MM.1S (cell line): ENCODE data around the gene TOR4A.

Experiments used
- DNase-seq: peaks from one replicate; pipeline ENCODE4 v3.0.0-alpha.2; 2015
- H2AFZ ChIP-seq: fragments of 300-600 bp; sonication (generic); 2 replicates; pipeline ENCODE4 v1.6.0; 2016; ENCODE audit warnings: antibody characterized with exemption, low read length
- H3F3A ChIP-seq: fragments of 300-600 bp; sonication (generic); 2 replicates; pipeline ENCODE4 v1.6.1; 2016; ENCODE audit warnings: mild to moderate bottlenecking, antibody characterized with exemption, low read length, moderate library complexity, mixed read lengths; ENCODE audit not compliant: insufficient read depth
- H3K27ac ChIP-seq: fragments of 300-600 bp; sonication (generic); 2 replicates; pipeline ENCODE4 v1.5.1; 2016; ENCODE audit warnings: mild to moderate bottlenecking, low read length
- H3K27me3 ChIP-seq: fragments of 300-600 bp; sonication (generic); replicated peaks from 2 replicates; pipeline ENCODE4 v1.6.0; 2016; ENCODE audit warnings: low read length; ENCODE audit not compliant: insufficient read depth
- H3K36me3 ChIP-seq: fragments of 300-600 bp; sonication (generic); replicated peaks from 2 replicates; pipeline ENCODE4 v1.6.1; 2016; ENCODE audit warnings: mild to moderate bottlenecking, low read length, mixed read lengths; ENCODE audit not compliant: insufficient read depth
- H3K4me1 ChIP-seq: fragments of 300-600 bp; sonication (generic); 2 replicates; pipeline ENCODE4 v1.6.1; 2016; ENCODE audit warnings: low read length, mixed read lengths
- H3K4me2 ChIP-seq: fragments of 300-600 bp; sonication (generic); 2 replicates; pipeline ENCODE4 v1.6.0; 2016; ENCODE audit warnings: low read depth, low read length
- H3K4me3 ChIP-seq: fragments of 300-600 bp; sonication (generic); 2 replicates; pipeline ENCODE4 v1.5.1; 2016; ENCODE audit warnings: low read length, mixed read lengths
- H3K79me2 ChIP-seq: fragments of 300-600 bp; sonication (generic); 2 replicates; pipeline ENCODE4 v1.6.1; 2016; ENCODE audit warnings: mixed run types, low read length, mixed read lengths
- H3K9ac ChIP-seq: fragments of 300-600 bp; sonication (generic); 2 replicates; pipeline ENCODE4 v1.6.1; 2016; ENCODE audit warnings: low read length, mixed read lengths
- H3K9me2 ChIP-seq: fragments of 300-600 bp; sonication (generic); replicated peaks from 2 replicates; pipeline ENCODE4 v1.6.1; 2016; ENCODE audit warnings: mild to moderate bottlenecking, low read length, mixed read lengths; ENCODE audit not compliant: insufficient read depth
- H3K9me3 ChIP-seq: fragments of 300-600 bp; sonication (generic); replicated peaks from 2 replicates; pipeline ENCODE4 v1.6.1; 2016; ENCODE audit warnings: mild to moderate bottlenecking, low read length, mixed read lengths; ENCODE audit not compliant: insufficient read depth
- H4K20me1 ChIP-seq: fragments of 300-600 bp; sonication (generic); 2 replicates; pipeline ENCODE4 v1.6.1; 2016; ENCODE audit warnings: mild to moderate bottlenecking, low read length, moderate library complexity, mixed read lengths; ENCODE audit not compliant: insufficient read depth
- EZH2 ChIP-seq: fragments of 300-600 bp; sonication (generic); optimal IDR thresholded peaks from 2 replicates; pipeline ENCODE3; 2017; ENCODE audit warnings: low read depth, mild to moderate bottlenecking, antibody characterized with exemption, low read length, mixed read lengths
- EZH2phosphoT487 ChIP-seq: fragments of 300-600 bp; sonication (generic); IDR thresholded peaks from 2 replicates; pipeline ENCODE4 v1.6.1; 2018; ENCODE audit warnings: antibody characterized with exemption, low read length
- TF ChIP-seq, protein P1 (sequence below): fragments of 300-600 bp; sonication (generic); IDR thresholded peaks from 2 replicates; pipeline ENCODE4 v1.5.1; 2016; ENCODE audit warnings: antibody characterized with exemption, low read length, mixed read lengths

TOR4A gene

GRCh38 chr9:137235424-137236237 lies 41.9 kb upstream of the TOR4A start:
- H2AFZ ChIP-seq = no peak overlapping the region
- H3K9me3 ChIP-seq = no peaks in the 10 kb centered on the region
- H3K36me3 ChIP-seq = no peaks in the 10 kb centered on the region
- H3K27ac ChIP-seq = no peak overlapping the region
- no peak overlapping the region; the same call in 1 of the 2 replicates for H3K9ac ChIP-seq
- TF ChIP-seq EZH2phosphoT487 (no peak), EZH2 (no peak)
- TF ChIP-seq, protein P1, sequence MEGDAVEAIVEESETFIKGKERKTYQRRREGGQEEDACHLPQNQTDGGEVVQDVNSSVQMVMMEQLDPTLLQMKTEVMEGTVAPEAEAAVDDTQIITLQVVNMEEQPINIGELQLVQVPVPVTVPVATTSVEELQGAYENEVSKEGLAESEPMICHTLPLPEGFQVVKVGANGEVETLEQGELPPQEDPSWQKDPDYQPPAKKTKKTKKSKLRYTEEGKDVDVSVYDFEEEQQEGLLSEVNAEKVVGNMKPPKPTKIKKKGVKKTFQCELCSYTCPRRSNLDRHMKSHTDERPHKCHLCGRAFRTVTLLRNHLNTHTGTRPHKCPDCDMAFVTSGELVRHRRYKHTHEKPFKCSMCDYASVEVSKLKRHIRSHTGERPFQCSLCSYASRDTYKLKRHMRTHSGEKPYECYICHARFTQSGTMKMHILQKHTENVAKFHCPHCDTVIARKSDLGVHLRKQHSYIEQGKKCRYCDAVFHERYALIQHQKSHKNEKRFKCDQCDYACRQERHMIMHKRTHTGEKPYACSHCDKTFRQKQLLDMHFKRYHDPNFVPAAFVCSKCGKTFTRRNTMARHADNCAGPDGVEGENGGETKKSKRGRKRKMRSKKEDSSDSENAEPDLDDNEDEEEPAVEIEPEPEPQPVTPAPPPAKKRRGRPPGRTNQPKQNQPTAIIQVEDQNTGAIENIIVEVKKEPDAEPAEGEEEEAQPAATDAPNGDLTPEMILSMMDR = no peak
- H3K4me3 ChIP-seq = no peak overlapping the region
- H3K79me2 ChIP-seq = peaks cover 14% of the 10 kb centered on the region
- H3K4me1 ChIP-seq = peaks cover 9% of the 10 kb centered on the region; the same call in 1 of the 2 replicates
- H3K27me3 ChIP-seq = peaks cover 51% of the 10 kb centered on the region
- no peak for DNase-seq
- no peaks in the 10 kb centered on the region for H4K20me1 ChIP-seq
- no peaks in the 10 kb centered on the region for H3K9me2 ChIP-seq
- H3F3A ChIP-seq = peaks cover 9% of the 10 kb centered on the region; the same call in 1 of the 2 replicates
- peak overlapping the region; percentile 68 for H3K4me2 ChIP-seq

GRCh38 chr9:137236238-137236935 lies 41.1 kb upstream of the TOR4A start:
- Histone ChIP-seq H3K9ac (no peak overlapping the region; the same call in 1 of the 2 replicates), H3K79me2 (peaks cover 14% of the 10 kb centered on the region), H3K27ac (no peak overlapping the region), H3F3A (peaks cover 9% of the 10 kb centered on the region; the same call in 1 of the 2 replicates), H2AFZ (no peak overlapping the region), H3K27me3 (peaks cover 43% of the 10 kb centered on the region), H3K9me3 (no peaks in the 10 kb centered on the region), H3K4me2 (peak overlapping the region; percentile 68), H3K4me1 (peaks cover 9% of the 10 kb centered on the region; the same call in 1 of the 2 replicates), H3K9me2 (no peaks in the 10 kb centered on the region), H3K36me3 (no peaks in the 10 kb centered on the region), H3K4me3 (no peak overlapping the region; the same call in 1 of the 2 replicates), H4K20me1 (no peaks in the 10 kb centered on the region)
- no peak for TF ChIP-seq EZH2phosphoT487
- TF ChIP-seq, protein P1 = peak; percentile 98
- no peak for TF ChIP-seq EZH2
- DNase-seq = peak; percentile 83

GRCh38 chr9:137236936-137237421 lies 40.5 kb upstream of the TOR4A start:
- H3F3A ChIP-seq = peaks cover 9% of the 10 kb centered on the region; the same call in 1 of the 2 replicates
- no peaks in the 10 kb centered on the region for H3K9me2 ChIP-seq
- no peak for DNase-seq
- H3K27ac ChIP-seq = no peak overlapping the region
- peak overlapping the region; percentile 68 for H3K4me2 ChIP-seq
- H3K9me3 ChIP-seq = no peaks in the 10 kb centered on the region
- H2AFZ ChIP-seq = no peak overlapping the region
- no peak overlapping the region; the same call in 1 of the 2 replicates for H3K9ac ChIP-seq
- H3K27me3 ChIP-seq = peaks cover 37% of the 10 kb centered on the region
- H3K36me3 ChIP-seq = no peaks in the 10 kb centered on the region; the same call in 1 of the 2 replicates
- peaks cover 18% of the 10 kb centered on the region for H3K79me2 ChIP-seq
- peaks cover 2% of the 10 kb centered on the region for H4K20me1 ChIP-seq
- H3K4me1 ChIP-seq = peaks cover 9% of the 10 kb centered on the region; the same call in 1 of the 2 replicates
- no peak overlapping the region; the same call in 1 of the 2 replicates for H3K4me3 ChIP-seq
- TF ChIP-seq EZH2 (no peak), EZH2phosphoT487 (no peak)
- TF ChIP-seq, protein P1 = no peak
